ENCODE results near the gene HSD17B8.

The HSD17B8 gene

GRCh38 chr6:33191383-33192104 lies 12.9 kb upstream of the HSD17B8 start:
- DNase-seq (ENCODE audit: low read depth in 2 of 2), result no peak

GRCh38 chr6:33192105-33192646 lies 12.3 kb upstream of the HSD17B8 start, which contains the start of gene COL11A2:
TSS of gene COL11A2 (minus strand) at chr6:33192467. CDS start at chr6:33192240, 227 bp downstream.
- DNase-seq (ENCODE audit: low read depth in 2 of 2), result no peak

- no peak for DNase-seq (ENCODE audit: low read depth in 2 of 2)
Observed at GRCh38 chr6:33192671-33193602, 11.5 kb upstream of the HSD17B8 start.

GRCh38 chr6:33193619-33194018 lies 10.8 kb upstream of the HSD17B8 start:
- DNase-seq (ENCODE audit: low read depth in 2 of 2), result no peak

- DNase-seq (ENCODE audit: low read depth in 2 of 2), result no peak
Observed at GRCh38 chr6:33194431-33194979, 9.9 kb upstream of the HSD17B8 start.

- no peak for DNase-seq (ENCODE audit: low read depth in 2 of 2)
Observed at GRCh38 chr6:33195304-33196165, 8.9 kb upstream of the HSD17B8 start.

GRCh38 chr6:33197431-33198048 lies 6.9 kb upstream of the HSD17B8 start:
- DNase-seq (ENCODE audit: low read depth in 2 of 2), result no peak

- DNase-seq (ENCODE audit: low read depth in 2 of 2), result no peak
Observed at GRCh38 chr6:33198159-33198852, 6.1 kb upstream of the HSD17B8 start.

- no peak for DNase-seq (ENCODE audit: low read depth in 2 of 2)
Observed at GRCh38 chr6:33198853-33199436, 5.5 kb upstream of the HSD17B8 start.

GRCh38 chr6:33199687-33200218 lies 4.7 kb upstream of the HSD17B8 start:
- peak; percentile 38 to 68 for DNase-seq (ENCODE audit: low read depth in 2 of 2)

GRCh38 chr6:33200219-33201146 lies 4.0 kb upstream of the HSD17B8 start, which contains the start of the genes RXRB and SLC39A7:
TSS of gene RXRB (minus strand) at chr6:33200665. CDS start at chr6:33200476, 189 bp downstream.
TSS of gene SLC39A7 (plus strand) at chr6:33200867. CDS start at chr6:33201246, 379 bp downstream.
- peak; percentile 99 to 100 for DNase-seq (ENCODE audit: low read depth in 2 of 2)

- DNase-seq (ENCODE audit: low read depth in 2 of 2), result no peak
Observed at GRCh38 chr6:33201147-33201545, 3.3 kb upstream of the HSD17B8 start.

- no peak for DNase-seq (ENCODE audit: low read depth in 2 of 2)
Observed at GRCh38 chr6:33201935-33202334, 2.5 kb upstream of the HSD17B8 start.

- no peak for DNase-seq (ENCODE audit: low read depth in 2 of 2)
Observed at GRCh38 chr6:33202799-33203198, 1.7 kb upstream of the HSD17B8 start.

GRCh38 chr6:33203443-33204164 lies 851 bp upstream of the HSD17B8 start:
- no peak for DNase-seq (ENCODE audit: low read depth in 2 of 2)

- no peak for DNase-seq (ENCODE audit: low read depth in 2 of 2)
Observed at GRCh38 chr6:33204165-33204414, 365 bp upstream of the HSD17B8 start.

GRCh38 chr6:33205191-33206026 lies 954 bp downstream of the HSD17B8 start:
- DNase-seq (ENCODE audit: low read depth in 2 of 2), result no peak
